Erythroblast (primary cell): ENCODE data around the gene ELK1.
"Not testable (repeated sequence)": the region's sequence is repeated elsewhere in the genome, so short reads cannot be mapped to it uniquely, and the experiment has no call there.

Experiments
- DNase-seq, 2 experiments: peaks; one replicate each; lab custom pipeline; 2025; lab: John Stamatoyannopoulos, UW
- GATA1 ChIP-seq: IDR thresholded peaks from 2 replicates; pipeline ENCODE4 v1.6.1; 2011; ENCODE audit warnings: low read depth, mild to moderate bottlenecking, control low read depth, low read length, moderate library complexity
- POLR2A ChIP-seq: IDR thresholded peaks from 2 replicates; pipeline ENCODE4 v1.6.1; 2011; ENCODE audit warnings: mild to moderate bottlenecking, low read length

The ELK1 gene

GRCh38 chrX:47650164-47651042 is at the start of gene ELK1:
Gene ELK1, minus strand, starts transcription at chrX:47650563. Its CDS starts 9,122 bp downstream, at chrX:47641441.
- DNase-seq: peak; percentile 92 to 93
- TF ChIP-seq POLR2A: peak; percentile 69
- TF ChIP-seq GATA1: no peak

GRCh38 chrX:47697181-47697580 is 46.8 kb upstream of the ELK1 start:
- TF ChIP-seq GATA1: no peak
- no peak for TF ChIP-seq POLR2A
- no peak for DNase-seq

- no peak for DNase-seq
- TF ChIP-seq GATA1 (no peak), POLR2A (no peak)
These were observed 39.8 kb upstream of the ELK1 start for GRCh38 chrX:47690175-47690574.

- no peak for DNase-seq
- TF ChIP-seq POLR2A (no peak), GATA1 (no peak)
These were observed 36.9 kb upstream of the ELK1 start for GRCh38 chrX:47687263-47687662.

- DNase-seq: no peak
- TF ChIP-seq GATA1 (no peak), POLR2A (no peak)
These were observed 33.5 kb upstream of the ELK1 start for GRCh38 chrX:47683829-47684205.

- TF ChIP-seq POLR2A (no peak), GATA1 (no peak)
- DNase-seq: peak; percentile 66 to 78
These were observed 32.9 kb upstream of the ELK1 start for GRCh38 chrX:47683184-47683828.

- TF ChIP-seq POLR2A: peak; percentile 20
- DNase-seq: peak; percentile 30 to 62
These were observed 25.8 kb upstream of the ELK1 start for GRCh38 chrX:47675959-47676859.

GRCh38 chrX:47674776-47675175 is 24.4 kb upstream of the ELK1 start:
- TF ChIP-seq GATA1 (no peak), POLR2A (no peak)
- DNase-seq: no peak

- not testable (repeated sequence) for DNase-seq
These were observed 15.4 kb upstream of the ELK1 start for GRCh38 chrX:47665797-47666196.

GRCh38 chrX:47664737-47665136 is 14.4 kb upstream of the ELK1 start:
- no peak for TF ChIP-seq POLR2A
- no peak for TF ChIP-seq GATA1
- DNase-seq: no peak

GRCh38 chrX:47662144-47662657 is 11.8 kb upstream of the ELK1 start:
- DNase-seq: peak; percentile 47 to 72
- no peak for TF ChIP-seq GATA1
- TF ChIP-seq POLR2A: peak; percentile 51

- DNase-seq: no peak
- TF ChIP-seq POLR2A (no peak), GATA1 (no peak)
These were observed 11.2 kb upstream of the ELK1 start for GRCh38 chrX:47661539-47661938.

GRCh38 chrX:47659421-47659726 is 9.0 kb upstream of the ELK1 start:
- TF ChIP-seq GATA1 (no peak), POLR2A (no peak)
- no peak for DNase-seq
